DMS53 treated with DMSO at 0.1 percent for 48 hours (cell line): ENCODE results near the gene PLGRKT.
"Not testable (repeated sequence)": the region's sequence is repeated elsewhere in the genome, so short reads cannot be mapped to it uniquely, and the experiment has no call there.

Experiments
- DNase-seq: peaks from one replicate; lab custom pipeline; 2025; ENCODE audit not compliant: unreplicated experiment; lab: John Stamatoyannopoulos, UW

The PLGRKT gene

GRCh38 chr9:5433328-5433727 lies 4.4 kb downstream of the PLGRKT start:
- DNase-seq = not testable (repeated sequence)

GRCh38 chr9:5432890-5433289 lies 4.8 kb downstream of the PLGRKT start:
- DNase-seq = not testable (repeated sequence)

GRCh38 chr9:5430912-5431311 lies 6.8 kb downstream of the PLGRKT start:
- DNase-seq = no peak

GRCh38 chr9:5429873-5430564 lies 7.7 kb downstream of the PLGRKT start:
- no peak for DNase-seq

GRCh38 chr9:5428794-5429528 lies 8.8 kb downstream of the PLGRKT start:
- DNase-seq = no peak

GRCh38 chr9:5428172-5428571 lies 9.6 kb downstream of the PLGRKT start:
- DNase-seq = no peak

- DNase-seq = no peak
Measured at GRCh38 chr9:5427005-5427404, 10.7 kb downstream of the PLGRKT start.

GRCh38 chr9:5425006-5425628 lies 12.6 kb downstream of the PLGRKT start:
- peak; percentile 54 for DNase-seq

GRCh38 chr9:5422276-5422675 lies 15.4 kb downstream of the PLGRKT start:
- no peak for DNase-seq

GRCh38 chr9:5421163-5421562 lies 16.6 kb downstream of the PLGRKT start:
- DNase-seq = no peak

- no peak for DNase-seq
Measured at GRCh38 chr9:5419987-5420386, 17.7 kb downstream of the PLGRKT start.

- DNase-seq = no peak
Measured at GRCh38 chr9:5418481-5418880, 19.2 kb downstream of the PLGRKT start.

GRCh38 chr9:5416953-5417352 lies 20.8 kb downstream of the PLGRKT start:
- no peak for DNase-seq

GRCh38 chr9:5408596-5408995 lies 29.1 kb downstream of the PLGRKT start:
- DNase-seq = no peak

- no peak for DNase-seq
Measured at GRCh38 chr9:5402217-5402616, 35.5 kb downstream of the PLGRKT start.

GRCh38 chr9:5397547-5397946 lies 40.2 kb downstream of the PLGRKT start:
- DNase-seq = not testable (repeated sequence)

GRCh38 chr9:5395428-5395827 lies 42.3 kb downstream of the PLGRKT start:
- no peak for DNase-seq

- DNase-seq = not testable (repeated sequence)
Measured at GRCh38 chr9:5393976-5394375, 43.7 kb downstream of the PLGRKT start.

GRCh38 chr9:5393497-5393896 lies 44.2 kb downstream of the PLGRKT start:
- DNase-seq = no peak

- DNase-seq = no peak
Measured at GRCh38 chr9:5392285-5392684, 45.4 kb downstream of the PLGRKT start.

GRCh38 chr9:5389109-5389732 lies 48.5 kb downstream of the PLGRKT start:
- no peak for DNase-seq
